ENCODE data around the gene ETV5.

DNA sequence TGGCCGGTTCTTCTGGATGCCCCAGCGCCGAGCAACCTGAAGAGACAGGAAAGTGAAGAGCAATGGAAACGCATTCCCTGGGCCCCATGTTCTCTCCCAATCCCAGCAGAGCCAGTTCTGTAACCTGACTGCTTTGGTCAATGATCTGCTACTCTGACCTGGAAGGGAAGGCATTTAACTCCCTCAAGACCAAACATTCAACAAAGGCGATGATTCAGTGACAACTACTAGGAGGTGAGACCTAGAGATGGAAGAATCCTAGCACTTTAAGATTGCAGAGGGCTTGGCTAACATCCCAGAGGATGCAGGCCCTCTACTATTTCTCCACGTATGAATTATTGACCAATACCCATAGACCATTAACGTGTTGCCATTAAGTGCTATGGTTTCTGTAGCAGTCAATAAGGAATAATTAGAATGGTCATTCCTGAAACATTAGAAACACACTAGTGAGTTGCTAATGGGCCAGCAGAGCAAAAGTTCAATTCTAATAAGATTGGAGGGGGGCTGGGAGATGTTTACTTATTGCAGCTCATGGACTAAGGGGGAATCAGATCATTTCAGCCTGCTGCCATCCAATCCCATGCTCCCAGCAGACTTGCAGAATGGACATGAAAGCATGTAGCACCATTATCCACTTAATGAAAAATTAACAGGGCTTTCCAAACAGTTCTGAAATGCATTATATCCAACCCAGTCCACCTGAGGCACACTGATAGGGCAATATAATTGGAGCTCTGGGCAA lies 56.6 kb downstream of the ETV5 start:
- TF ChIP-seq, protein P1, sequence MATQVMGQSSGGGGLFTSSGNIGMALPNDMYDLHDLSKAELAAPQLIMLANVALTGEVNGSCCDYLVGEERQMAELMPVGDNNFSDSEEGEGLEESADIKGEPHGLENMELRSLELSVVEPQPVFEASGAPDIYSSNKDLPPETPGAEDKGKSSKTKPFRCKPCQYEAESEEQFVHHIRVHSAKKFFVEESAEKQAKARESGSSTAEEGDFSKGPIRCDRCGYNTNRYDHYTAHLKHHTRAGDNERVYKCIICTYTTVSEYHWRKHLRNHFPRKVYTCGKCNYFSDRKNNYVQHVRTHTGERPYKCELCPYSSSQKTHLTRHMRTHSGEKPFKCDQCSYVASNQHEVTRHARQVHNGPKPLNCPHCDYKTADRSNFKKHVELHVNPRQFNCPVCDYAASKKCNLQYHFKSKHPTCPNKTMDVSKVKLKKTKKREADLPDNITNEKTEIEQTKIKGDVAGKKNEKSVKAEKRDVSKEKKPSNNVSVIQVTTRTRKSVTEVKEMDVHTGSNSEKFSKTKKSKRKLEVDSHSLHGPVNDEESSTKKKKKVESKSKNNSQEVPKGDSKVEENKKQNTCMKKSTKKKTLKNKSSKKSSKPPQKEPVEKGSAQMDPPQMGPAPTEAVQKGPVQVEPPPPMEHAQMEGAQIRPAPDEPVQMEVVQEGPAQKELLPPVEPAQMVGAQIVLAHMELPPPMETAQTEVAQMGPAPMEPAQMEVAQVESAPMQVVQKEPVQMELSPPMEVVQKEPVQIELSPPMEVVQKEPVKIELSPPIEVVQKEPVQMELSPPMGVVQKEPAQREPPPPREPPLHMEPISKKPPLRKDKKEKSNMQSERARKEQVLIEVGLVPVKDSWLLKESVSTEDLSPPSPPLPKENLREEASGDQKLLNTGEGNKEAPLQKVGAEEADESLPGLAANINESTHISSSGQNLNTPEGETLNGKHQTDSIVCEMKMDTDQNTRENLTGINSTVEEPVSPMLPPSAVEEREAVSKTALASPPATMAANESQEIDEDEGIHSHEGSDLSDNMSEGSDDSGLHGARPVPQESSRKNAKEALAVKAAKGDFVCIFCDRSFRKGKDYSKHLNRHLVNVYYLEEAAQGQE (IDR thresholded peaks at IDR 0.05): no peak
- TF ChIP-seq SP1 (IDR thresholded peaks at IDR 0.05) (no peak), CTCF (IDR thresholded peaks at IDR 0.05; ENCODE audit: low read depth, low read length, missing input control) (no peak)
